GM21786 (cell line): ENCODE data around the gene FCER1A.

ENCODE experiments used
- ATAC-seq: cut with Tn5 transposase; IDR thresholded peaks from one replicate; pipeline ENCODE4 v1.9.1; 2021; ENCODE audit not compliant: unreplicated experiment

FCER1A gene

DNA sequence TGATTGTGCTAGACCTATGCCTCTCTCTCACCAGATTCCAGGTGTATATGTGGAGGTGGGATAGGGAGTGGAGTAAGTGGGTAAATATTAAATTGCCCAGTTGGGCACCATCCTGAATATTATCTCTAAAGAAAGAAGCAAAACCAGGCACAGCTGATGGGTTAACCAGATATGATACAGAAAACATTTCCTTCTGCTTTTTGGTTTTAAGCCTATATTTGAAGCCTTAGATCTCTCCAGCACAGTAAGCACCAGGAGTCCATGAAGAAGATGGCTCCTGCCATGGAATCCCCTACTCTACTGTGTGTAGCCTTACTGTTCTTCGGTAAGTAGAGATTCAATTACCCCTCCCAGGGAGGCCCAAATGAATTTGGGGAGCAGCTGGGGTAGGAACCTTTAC lies at the start of gene FCER1A:
Gene FCER1A (plus strand): TSS at position 242 of the 400 bp plus-strand sequence. CDS start 29 bp downstream, at position 271.
- no peak for ATAC-seq

DNA sequence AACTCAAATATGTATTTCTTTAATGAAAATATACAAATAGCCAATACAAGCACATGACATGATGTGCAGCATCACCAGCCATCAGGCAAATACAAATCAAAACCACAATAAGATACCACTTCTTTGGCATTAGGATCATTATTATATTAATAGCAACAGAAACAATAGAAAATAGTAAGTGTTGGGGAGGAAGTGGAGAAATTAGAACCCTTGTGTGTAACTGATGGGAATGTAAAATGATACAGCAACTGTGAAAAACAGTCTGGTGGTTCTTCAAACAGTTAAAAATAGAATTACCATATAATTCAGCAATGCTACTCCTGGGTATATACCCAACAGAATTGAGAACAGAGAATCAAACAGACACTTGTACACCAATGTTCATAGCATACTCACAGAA lies 40.8 kb upstream of the FCER1A start:
- ATAC-seq = no peak

- no peak for ATAC-seq
Observed at GRCh38 chr1:159261721-159262494, 40.2 kb upstream of the FCER1A start.

GRCh38 chr1:159266832-159267231 lies 35.3 kb upstream of the FCER1A start:
- ATAC-seq = no peak

DNA sequence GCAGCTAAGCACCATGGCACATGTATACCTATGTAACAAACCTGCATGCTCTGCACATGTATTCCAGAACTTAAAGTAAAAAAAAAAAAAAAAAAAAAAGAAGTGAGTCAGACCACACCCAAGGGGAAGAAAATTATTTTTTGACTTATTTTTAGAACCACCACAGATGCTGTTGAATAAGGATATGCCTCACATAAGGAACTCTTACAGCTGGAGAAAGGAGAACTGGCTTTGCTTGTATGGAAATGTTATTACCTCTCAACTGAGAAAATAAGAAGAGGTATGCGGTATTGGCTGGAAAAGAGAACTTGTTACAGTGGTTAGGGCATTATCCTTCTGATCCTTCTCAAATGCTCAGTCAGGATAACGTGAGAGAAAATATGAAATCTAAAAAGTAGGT lies 27.5 kb upstream of the FCER1A start:
- no peak for ATAC-seq

DNA sequence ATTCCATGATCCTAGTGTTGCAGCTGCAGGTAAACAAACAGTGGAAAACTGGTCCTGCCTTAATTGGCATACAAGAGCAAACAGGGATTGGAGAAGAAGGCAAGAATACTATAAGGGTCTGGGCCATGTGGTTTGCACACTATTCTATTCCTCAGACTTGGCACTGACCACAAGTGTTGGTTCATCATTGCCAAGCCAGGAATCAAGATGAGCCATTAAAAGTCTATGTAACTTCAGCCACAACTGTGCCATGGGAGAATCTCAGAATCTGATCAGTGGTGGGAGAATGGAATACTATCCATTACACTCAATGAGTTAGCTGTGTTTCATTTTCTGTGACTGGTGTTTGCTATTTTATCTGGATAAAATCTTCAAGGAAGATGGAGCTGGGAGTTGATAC lies 26.2 kb upstream of the FCER1A start:
- ATAC-seq = no peak

- ATAC-seq = no peak
Observed at GRCh38 chr1:159279773-159280172, 22.4 kb upstream of the FCER1A start.

DNA sequence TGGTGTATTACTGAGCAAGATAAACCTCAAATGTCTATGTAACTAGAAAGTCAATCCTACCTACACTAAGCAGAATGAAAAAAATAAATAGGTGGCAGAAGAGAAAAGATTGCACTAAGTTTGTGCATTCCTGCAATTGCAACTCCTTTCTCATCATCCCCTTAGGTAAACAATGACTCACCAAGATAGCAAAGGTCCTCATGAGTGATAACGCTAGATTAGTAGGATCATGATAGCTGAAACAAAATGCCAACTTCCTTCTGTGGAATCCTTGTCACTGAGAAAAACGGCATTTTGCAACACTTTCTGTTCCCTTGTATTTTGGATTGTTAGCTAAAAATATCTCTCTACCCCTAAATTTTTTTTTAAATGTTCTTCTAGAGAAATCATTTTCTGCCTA lies 20.0 kb upstream of the FCER1A start:
- no peak for ATAC-seq

GRCh38 chr1:159289060-159289459 lies 13.1 kb upstream of the FCER1A start:
- ATAC-seq = no peak

GRCh38 chr1:159291424-159291823 lies 10.7 kb upstream of the FCER1A start:
- ATAC-seq = no peak

DNA sequence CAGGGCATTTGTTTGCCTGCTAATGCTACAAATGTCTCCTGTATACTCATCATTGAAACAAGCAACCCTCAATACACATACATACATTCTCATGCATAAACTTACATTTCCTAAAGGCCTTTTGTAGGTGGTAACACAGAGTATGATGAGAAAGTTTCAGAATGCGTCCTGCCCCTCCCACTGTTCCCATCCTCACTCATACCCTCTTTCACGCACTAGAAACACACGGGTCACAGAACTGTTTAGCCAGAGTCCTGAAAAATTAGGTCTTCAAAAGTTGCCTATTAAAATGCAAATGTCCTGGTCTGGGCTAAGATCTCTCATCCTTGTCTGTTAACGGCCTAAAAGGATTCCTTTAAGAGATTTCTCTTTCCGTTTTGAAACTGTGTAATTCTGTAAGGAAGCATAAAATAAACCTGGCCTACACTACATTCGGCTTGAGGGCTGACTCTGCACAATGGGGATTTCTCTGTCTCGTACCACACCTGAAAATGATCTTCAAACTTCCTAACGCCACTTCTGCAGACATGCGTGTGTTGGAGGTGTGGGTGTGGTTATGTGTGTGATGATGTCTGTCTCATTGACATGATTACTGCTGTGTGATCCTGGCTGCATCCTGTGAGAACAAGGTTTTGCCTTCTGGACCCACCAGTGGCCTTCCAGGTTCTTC lies 5.3 kb upstream of the FCER1A start:
- ATAC-seq = no peak

DNA sequence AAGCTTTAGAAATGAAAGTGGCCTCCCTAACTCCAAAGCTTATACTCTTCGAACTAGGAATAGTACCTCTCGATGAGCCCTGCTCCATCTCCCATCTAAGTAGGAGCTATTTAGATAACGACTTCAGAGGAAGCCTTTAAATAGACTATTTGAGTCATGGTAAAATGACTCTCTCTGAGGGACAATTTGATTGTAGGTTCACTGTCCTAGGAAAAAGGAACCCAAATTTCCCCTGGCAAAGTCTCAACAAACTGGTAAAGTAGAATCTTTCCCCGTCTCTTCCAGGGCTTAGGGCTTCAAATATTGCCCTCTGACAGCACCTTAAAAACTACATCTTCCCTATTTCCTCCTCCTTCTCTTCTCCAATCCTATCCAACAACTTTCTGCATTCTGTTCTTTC lies 2.0 kb upstream of the FCER1A start:
- no peak for ATAC-seq

- ATAC-seq = no peak
Observed at GRCh38 chr1:159307346-159308020, 5.3 kb downstream of the FCER1A start.

- no peak for ATAC-seq
Observed at GRCh38 chr1:159311679-159312078, 9.5 kb downstream of the FCER1A start.

GRCh38 chr1:159315381-159315780 lies 13.2 kb downstream of the FCER1A start:
- no peak for ATAC-seq

DNA sequence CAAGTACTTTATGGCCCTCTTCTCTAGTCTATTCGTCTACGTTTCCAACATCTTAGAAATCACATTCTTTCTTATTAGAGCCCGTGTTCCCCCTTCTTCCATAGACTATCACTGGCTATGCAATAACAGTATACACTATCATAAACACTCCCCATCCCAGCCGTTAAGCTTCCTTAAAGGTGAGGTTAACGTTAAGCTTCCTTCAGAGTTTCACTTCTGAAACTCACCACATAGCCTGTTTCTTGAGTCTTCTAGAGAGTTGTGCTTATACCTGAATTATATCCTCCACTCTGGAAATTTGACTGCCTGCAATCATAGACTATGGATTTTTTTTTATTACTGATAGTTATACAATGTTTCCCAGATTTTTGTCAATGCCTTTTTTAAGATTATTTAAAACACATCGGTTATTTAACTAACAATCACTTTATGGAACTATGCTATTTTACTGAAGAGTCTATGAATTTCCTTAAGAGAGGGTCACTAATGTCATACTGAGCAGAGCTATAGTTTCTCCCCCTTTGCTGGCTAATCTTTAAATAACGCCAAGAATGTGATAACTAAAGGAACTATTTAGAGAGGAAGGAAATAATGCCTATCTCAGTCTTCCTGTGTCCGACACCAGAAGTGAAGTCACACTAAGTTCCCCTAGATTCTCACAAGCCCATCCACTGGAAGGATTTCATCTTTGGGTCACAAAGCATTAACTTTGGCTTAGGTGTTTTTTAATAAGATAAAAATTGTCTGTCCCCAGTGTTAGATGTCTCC lies 16.8 kb downstream of the FCER1A start:
- ATAC-seq = no peak

DNA sequence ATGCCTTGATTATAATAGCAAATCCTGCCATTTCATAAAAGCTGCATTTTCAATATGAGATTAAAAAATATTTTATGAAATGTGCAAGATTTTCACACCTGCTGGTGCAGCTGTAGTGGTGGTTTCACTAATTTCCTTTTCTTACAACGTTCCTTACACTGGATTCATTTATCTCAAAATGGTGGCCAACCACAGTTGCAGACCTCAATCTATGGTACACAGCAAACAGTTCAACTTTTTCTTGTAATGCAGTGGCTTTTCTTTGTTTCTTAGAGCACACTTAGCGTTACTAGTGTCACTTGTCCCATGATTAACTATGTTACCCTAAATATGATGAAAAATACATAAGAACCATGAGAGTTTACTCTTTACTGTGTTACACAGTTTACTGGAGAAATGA lies 32.7 kb downstream of the FCER1A start:
- ATAC-seq = no peak

- no peak for ATAC-seq
Observed at GRCh38 chr1:159338018-159338417, 35.9 kb downstream of the FCER1A start.

GRCh38 chr1:159339536-159339935 lies 37.4 kb downstream of the FCER1A start:
- no peak for ATAC-seq

- ATAC-seq = no peak
Observed at GRCh38 chr1:159341736-159342135, 39.6 kb downstream of the FCER1A start.

DNA sequence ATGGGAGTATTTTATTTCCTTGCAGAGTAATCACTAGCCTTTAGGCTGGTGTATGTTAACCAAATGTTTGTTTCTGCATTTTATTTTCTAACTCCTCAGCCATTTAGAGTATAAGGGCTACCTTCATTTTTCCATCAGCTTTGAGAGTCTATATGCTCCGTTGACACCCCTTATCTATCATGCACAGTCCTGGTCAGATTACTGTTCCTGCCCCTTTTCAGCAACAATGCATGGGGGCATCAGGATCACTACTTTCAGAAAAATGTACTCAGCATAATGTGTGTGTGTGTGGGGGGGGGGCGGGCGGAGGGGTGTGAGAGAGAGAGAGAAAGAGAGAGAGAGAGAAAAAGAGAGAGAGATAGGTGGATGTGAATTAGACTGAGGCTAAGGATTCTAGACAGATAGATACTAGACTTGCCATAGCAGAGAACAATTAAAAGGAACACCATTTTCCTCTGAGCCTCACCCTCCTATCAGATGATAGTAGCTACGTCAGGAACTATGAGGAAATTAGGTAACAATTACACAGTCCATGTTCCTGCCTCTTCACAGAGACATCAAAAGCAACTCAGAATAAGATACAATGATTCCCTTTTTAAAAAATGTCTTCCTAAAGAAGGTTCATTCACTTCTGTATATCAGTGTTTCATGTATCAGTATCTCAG lies 40.8 kb downstream of the FCER1A start:
- no peak for ATAC-seq
